ENCODE data around the gene STAB1.

The STAB1 gene

DNA sequence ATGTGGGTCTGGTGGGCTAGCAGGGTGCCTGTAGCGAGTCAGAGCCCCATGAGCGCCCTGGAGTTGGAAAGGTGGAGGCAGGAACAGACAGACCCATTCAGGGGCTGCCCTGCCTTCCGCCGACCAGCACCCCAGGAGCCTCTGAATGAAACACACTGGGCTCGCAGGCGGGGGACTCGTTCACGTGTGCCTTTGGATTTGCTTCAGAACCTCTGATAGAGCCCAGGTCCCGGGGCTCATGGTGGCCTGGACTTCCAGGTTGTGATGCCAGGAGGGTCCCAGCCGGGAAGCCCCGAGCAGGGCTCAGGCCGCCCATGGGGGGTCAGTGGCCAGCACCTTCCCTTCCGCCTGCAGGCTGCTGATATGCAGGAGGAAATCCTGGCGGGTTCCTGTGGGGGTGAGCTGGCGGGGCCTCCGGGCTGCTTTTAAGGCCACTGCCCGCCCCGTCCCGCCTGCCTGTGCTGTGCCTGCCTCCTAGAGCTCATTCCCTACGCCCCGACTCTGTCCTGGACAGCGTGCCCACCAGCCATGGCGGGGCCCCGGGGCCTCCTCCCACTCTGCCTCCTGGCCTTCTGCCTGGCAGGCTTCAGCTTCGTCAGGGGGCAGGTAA is at the start of gene STAB1:
STAB1 (plus strand) TSS at position 453 of the 610 bp plus-strand sequence; CDS start at position 529, 76 bp downstream.
- no peak for FAIRE-seq
- no peak for DNase-seq (ENCODE audit: extremely low spot score, insufficient read length, low read depth)

- FAIRE-seq (no peak), DNase-seq (ENCODE audit: extremely low spot score, insufficient read length, low read depth) (no peak)
Measured at GRCh38 chr3:52446042-52446441, 49.1 kb upstream of the STAB1 start.

GRCh38 chr3:52446631-52447511 is 48.3 kb upstream of the STAB1 start:
- FAIRE-seq (peak; percentile 83), DNase-seq (ENCODE audit: extremely low spot score, insufficient read length, low read depth) (peak; percentile 54)

- no peak for DNase-seq (ENCODE audit: extremely low spot score, insufficient read length, low read depth)
- FAIRE-seq = no peak
Measured at GRCh38 chr3:52447512-52448355, 47.4 kb upstream of the STAB1 start.

DNA sequence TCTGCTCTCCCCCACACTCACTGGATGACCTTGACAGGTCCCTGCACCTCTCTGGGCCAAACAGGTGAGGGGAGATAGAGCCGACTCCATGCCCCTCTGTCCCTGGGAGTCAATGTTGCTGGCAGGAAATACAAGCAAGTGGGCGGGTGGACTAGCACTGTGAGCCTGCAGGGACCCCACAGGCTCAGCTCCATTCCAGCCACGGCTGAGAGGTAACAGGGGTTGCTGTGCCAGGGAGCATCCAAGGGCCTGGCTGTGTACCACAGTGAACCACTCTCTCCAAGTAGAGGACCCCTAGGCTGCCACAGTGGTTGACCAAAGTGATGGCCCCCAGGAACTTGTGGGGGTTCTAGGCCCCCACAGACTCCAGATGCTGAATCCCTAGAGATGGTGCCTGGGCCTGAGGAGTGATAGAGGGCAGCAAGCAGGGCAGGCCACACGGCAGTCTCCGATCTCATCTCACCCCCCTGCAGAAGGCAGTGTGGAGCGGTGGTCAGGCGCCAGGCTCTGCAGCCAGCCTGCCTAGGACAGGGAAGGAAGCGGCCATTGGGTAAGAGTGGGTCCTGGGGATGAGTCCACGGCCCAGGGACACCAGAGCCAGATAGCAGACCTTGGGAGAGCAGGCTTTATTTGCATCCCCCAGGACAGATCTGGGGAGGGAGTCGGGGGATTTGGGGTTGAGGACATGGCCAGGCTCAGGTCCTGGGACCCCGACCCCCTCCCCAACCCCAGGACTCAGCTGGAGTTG is 44.5 kb upstream of the STAB1 start:
- DNase-seq (ENCODE audit: extremely low spot score, insufficient read length, low read depth) (no peak), FAIRE-seq (no peak)

- DNase-seq (ENCODE audit: extremely low spot score, insufficient read length, low read depth) (no peak), FAIRE-seq (no peak)
Measured at GRCh38 chr3:52451237-52452083, 43.7 kb upstream of the STAB1 start.

GRCh38 chr3:52452126-52452525 is 43.0 kb upstream of the STAB1 start:
- FAIRE-seq (no peak), DNase-seq (ENCODE audit: extremely low spot score, insufficient read length, low read depth) (no peak)

- FAIRE-seq = no peak
- no peak for DNase-seq (ENCODE audit: extremely low spot score, insufficient read length, low read depth)
Measured at GRCh38 chr3:52452570-52453221, 42.4 kb upstream of the STAB1 start.

DNA sequence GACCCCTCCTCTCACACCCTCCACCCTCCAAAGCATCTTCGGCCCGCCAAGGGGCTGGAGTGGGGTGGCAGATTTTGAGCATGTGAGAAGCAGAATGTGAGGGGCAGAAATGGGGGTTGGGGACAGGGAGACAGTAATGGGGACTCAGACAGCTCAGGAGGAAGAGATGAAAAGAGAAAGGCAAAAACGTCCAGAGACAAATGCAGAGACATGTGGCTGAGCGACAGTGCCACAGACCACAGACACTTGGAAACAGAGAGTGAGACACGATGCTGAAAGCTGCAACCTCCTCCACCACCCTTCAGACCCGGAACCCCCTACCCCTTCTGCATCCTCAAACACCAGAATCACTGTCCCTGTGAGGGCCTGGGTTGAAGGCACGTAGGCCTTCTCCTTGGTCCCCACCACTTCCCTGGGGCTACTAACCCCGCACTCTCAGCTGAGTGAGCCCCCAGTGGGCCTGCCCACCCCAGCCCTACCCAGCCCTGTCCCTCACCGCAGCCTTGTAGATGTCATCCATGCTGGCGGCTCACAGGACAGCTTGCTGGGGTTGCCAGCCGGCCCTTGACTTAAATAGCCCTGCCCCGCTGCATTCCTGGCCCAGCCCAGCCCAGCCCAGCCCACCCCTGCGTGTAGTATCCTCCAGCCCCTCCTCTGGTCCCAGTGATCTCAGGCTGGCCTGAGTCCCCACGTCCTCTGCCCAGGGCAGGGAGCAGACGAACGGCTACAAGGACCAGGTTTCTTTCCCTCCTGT is 41.5 kb upstream of the STAB1 start, which contains the start of gene TNNC1:
TNNC1 (minus strand) TSS at position 546 of the 754 bp plus-strand sequence; CDS start at position 520, 26 bp downstream.
- no peak for DNase-seq (ENCODE audit: extremely low spot score, insufficient read length, low read depth)
- FAIRE-seq = no peak

GRCh38 chr3:52454250-52454937 is 40.7 kb upstream of the STAB1 start:
- no peak for DNase-seq (ENCODE audit: extremely low spot score, insufficient read length, low read depth)
- peak; percentile 24 for FAIRE-seq

DNA sequence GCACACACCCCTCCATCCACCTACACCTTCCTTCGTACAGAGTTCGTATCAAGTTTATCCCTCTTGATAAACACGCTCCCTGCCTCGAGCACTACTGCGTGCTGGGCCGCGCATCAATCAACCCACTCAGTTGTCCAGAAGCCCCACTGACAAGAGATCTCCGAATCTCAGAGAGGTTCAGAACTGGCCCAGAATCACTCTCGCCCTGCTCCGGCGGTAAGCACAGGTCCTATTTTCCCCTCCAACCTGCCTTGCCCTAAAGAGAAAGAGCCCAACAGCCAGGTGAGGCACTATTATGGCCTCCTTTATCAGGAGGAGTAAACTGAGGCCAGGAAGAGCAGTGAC is 40.2 kb upstream of the STAB1 start:
- FAIRE-seq = no peak
- no peak for DNase-seq (ENCODE audit: extremely low spot score, insufficient read length, low read depth)

- FAIRE-seq (peak; percentile 80), DNase-seq (ENCODE audit: extremely low spot score, insufficient read length, low read depth) (peak; percentile 92)
Measured at GRCh38 chr3:52455283-52456168, 39.6 kb upstream of the STAB1 start, which contains the start of gene NISCH. TSS of gene NISCH (plus strand) at chr3:52455604. CDS start at chr3:52455642, 38 bp downstream.

DNA sequence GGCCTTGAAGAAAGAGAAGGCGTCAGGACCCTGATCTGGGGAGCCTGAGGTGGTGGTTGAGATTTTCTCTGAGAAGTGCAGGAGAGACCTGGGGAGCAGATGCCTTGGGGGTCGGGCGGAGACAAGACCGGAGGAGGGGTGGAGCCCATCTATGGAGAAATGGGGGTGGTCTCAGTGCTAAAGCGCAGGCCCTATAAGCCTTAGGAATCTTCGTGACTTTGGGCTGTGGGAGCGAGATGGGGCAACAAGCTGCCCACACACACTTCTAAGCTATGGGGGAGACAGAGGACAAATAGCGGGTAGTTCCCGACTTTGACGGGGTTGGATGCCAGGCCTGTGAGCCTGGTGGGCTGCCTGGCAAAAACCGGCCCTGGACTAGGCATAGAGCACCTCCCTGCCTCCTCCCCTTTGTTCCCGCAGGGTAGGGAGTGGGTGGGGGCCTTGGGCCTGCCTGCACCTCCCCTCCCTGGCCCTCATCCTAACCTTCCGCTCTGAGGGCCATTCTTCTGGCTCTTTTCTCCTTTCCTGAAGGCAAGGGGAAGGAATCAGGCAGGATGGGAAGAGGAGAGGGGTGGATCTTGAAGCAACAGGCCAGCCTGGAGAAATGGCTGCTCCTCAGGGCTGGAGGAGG is 38.9 kb upstream of the STAB1 start:
- no peak for FAIRE-seq
- no peak for DNase-seq (ENCODE audit: extremely low spot score, insufficient read length, low read depth)

- no peak for FAIRE-seq
Measured at GRCh38 chr3:52456800-52457183, 38.3 kb upstream of the STAB1 start.

DNA sequence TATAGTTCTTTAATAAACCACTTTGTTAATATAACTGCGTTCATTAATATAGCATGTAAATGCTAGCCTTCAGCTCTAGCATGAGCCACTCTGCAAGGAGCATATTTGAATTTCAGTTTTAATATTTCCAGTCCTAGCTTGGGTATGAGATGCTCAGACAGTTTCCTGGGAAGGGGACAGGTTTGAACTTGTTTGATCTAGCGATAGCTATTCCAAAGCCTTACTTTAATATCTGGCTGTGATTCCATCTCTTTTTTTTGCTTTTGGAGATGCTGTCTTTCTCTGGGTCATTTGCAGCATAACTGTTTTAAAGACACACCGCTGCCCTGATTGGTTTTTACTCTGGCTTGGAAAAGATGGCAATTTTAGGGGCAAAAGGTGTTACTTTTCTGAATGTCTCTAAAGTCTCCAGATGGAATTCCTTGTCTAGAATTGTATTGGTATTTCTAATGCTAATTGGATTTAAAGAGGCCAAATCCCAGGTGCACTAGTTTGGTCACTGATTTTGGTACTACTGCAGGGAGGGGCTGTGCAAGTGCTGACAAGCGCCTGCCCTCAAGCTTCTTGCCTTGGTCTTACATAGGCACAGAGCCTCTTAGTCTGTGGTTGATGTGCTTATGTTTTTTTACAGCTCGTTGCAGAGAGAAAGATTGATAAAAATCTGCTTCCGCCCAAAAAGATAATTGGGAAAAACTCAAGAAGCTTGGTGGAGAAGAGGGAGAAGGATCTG is 36.9 kb upstream of the STAB1 start:
- FAIRE-seq (no peak), DNase-seq (ENCODE audit: extremely low spot score, insufficient read length, low read depth) (no peak)

More at GRCh38 chr3:52456800-52457183, 38.3 kb upstream of the STAB1 start:
- no peak for DNase-seq (ENCODE audit: extremely low spot score, insufficient read length, low read depth)
